CD4-positive, CD25-positive, alpha-beta regulatory T cell (primary cell): ENCODE measurements around the gene FRMD5. TPM values are rescaled to one million over a fixed set of nuclear protein-coding genes. Genes with fewer than 3 reads are reported as not detected.
A peak's percentile ranks its signal among the peaks of the same experiment; 100 is the strongest.

Experiments used
- ATAC-seq, 2 donors: fragments of 150-1000 bp; cut with Tn5 transposase; one replicate each; pipeline ENCODE4 v1.10.0; 2021; ENCODE audit warnings: low read depth in 2 of 2, moderate number of reproducible peaks in 2 of 2, moderate library complexity in 1 of 2
- DNase-seq, 3 donors: peaks; one replicate each; pipeline versions ENCODE4 v3.0.0 to v3.0.0-alpha.2; 2012 to 2022; ENCODE audit warnings: mixed read lengths in 1 of 3
- H3K27ac ChIP-seq: one replicate; pipeline ENCODE4 v1.7.0; 2013; ENCODE audit warnings: mild to moderate bottlenecking, low read length; ENCODE audit not compliant: insufficient read depth, poor library complexity, severe bottlenecking
- H3K27me3 ChIP-seq: one replicate; pipeline ENCODE4 v1.7.0; 2013; ENCODE audit warnings: low read length; ENCODE audit not compliant: control insufficient read depth, insufficient read depth
- H3K36me3 ChIP-seq: one replicate; pipeline ENCODE4 v1.7.0; 2013; ENCODE audit warnings: mild to moderate bottlenecking, low read length, moderate library complexity; ENCODE audit not compliant: control insufficient read depth, insufficient read depth
- H3K4me1 ChIP-seq: 2 replicates; pipeline ENCODE4 v1.7.0; 2013; ENCODE audit warnings: mild to moderate bottlenecking, low read length; ENCODE audit not compliant: insufficient read depth, control insufficient read depth, poor library complexity, severe bottlenecking
- H3K4me3 ChIP-seq: one replicate; pipeline ENCODE4 v1.7.0; 2013; ENCODE audit warnings: low read depth, mild to moderate bottlenecking, low read length, moderate library complexity
- H3K9me3 ChIP-seq, 2 experiments: 1 replicate in 1 of 2; 2 replicates in 1 of 2; pipeline ENCODE4 v1.7.0; 2013; ENCODE audit warnings: low read length in 2 of 2, mild to moderate bottlenecking in 1 of 2, moderate library complexity in 1 of 2; ENCODE audit not compliant: control insufficient read depth in 2 of 2
- H3K27ac Mint-ChIP-seq, 3 donors: one replicate each; pipeline ENCODE4 v1.8.0; 2020 to 2022; ENCODE audit warnings: mild to moderate bottlenecking in 3 of 3, mixed read lengths in 3 of 3, moderate library complexity in 2 of 3
- H3K27me3 Mint-ChIP-seq: one replicate; pipeline ENCODE4 v1.8.0; 2022; ENCODE audit warnings: mild to moderate bottlenecking, mixed read lengths
- H3K36me3 Mint-ChIP-seq: one replicate; pipeline ENCODE4 v1.8.0; 2020; ENCODE audit warnings: mixed read lengths
- H3K4me1 Mint-ChIP-seq, 4 donors: one replicate each; pipeline ENCODE4 v1.8.0; 2020 to 2022; ENCODE audit warnings: mixed read lengths in 4 of 4, mild to moderate bottlenecking in 1 of 4
- H3K4me3 Mint-ChIP-seq, 4 donors: one replicate each; pipeline ENCODE4 v1.8.0; 2020 to 2022; ENCODE audit warnings: mild to moderate bottlenecking in 4 of 4, mixed read lengths in 4 of 4, moderate library complexity in 3 of 4
- H3K9me3 Mint-ChIP-seq, 7 donors: one replicate each; pipeline ENCODE4 v1.8.0; 2020 to 2022; ENCODE audit warnings: mixed read lengths in 7 of 7, mild to moderate bottlenecking in 3 of 7, moderate library complexity in 2 of 7
- polyA plus RNA-seq, 4 donors: library from polyadenylated mRNA; unstranded; fragments of 300-500 nt; fragmentation: Illumina TruSeq; gene quantifications; one replicate each; pipeline ENCODE4 v1.2.3, GENCODE V29; 2021
- total RNA-seq: library from RNA; stranded (reverse); gene quantifications from one replicate; pipeline ENCODE4 v1.2.3, GENCODE V29; 2022

The FRMD5 gene
- total and polyA plus RNA-seq, 5 donors from 2014 or later: 0.24 to 1.1 (median 0.35) TPM; not detected in 1

DNA sequence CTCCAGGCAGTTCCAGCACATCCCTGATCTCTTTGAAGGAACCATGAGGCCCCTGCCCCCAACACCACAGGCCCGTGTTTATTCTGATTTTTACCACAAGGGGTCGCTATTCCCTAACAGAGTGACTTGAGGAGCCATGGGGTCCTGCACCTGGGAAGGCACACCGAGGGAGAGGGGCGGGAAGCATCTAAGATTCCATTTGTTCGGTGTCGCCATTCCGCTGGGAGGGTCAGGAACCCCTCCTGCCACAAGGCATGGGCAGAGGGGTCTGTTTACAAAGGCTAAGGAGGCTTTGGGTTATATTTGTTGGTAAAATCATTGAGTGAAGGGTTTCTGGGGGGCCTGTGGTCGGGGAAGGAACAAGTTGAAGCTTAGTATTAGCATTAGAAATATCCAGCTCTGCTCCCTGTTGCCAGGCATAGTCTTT is 291.2 kb downstream of the FRMD5 start:
- ATAC-seq: no peak
- H3K4me3 Mint-ChIP-seq: peak overlapping the region in 1 of 4 donors; percentile 5

DNA sequence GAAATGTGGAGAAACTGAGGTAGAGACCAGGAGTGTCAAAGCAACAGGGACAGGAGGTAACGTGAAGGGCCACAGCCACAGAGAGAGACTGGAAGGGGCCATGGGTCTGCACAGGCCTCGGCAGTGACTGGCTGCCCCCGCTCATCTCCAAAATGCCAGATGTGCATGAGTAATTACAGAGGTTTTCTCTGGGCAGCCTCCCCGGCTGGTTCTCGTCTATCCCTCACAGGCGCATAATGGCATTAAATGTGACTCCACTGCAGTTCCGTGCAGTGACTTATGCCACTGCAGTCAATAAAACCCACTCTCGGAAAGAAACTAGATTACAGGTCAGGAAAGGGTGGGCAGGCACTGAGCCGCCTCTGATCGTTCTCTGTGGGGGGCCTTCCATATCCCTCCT is 293.6 kb downstream of the FRMD5 start:
- Histone ChIP-seq H3K4me1 (peaks cover 4% of the 10 kb centered on the region), H3K36me3 (no peaks in the 10 kb centered on the region), H3K4me3 (no peak overlapping the region), H3K27me3 (no peaks in the 10 kb centered on the region), H3K9me3 (no peaks in the 10 kb centered on the region), H3K27ac (no peak overlapping the region)
- no peaks in the 10 kb centered on the region for H3K27me3 Mint-ChIP-seq
- H3K27ac Mint-ChIP-seq: peak overlapping the region in 1 of 3 donors; percentile 56
- ATAC-seq (no peak), DNase-seq (no peak)
- H3K4me3 Mint-ChIP-seq: no peak overlapping the region
- H3K36me3 Mint-ChIP-seq: no peaks in the 10 kb centered on the region
- peaks cover 0 to 6% (median 5%) of the 10 kb centered on the region in 4 donors for H3K4me1 Mint-ChIP-seq
- H3K9me3 Mint-ChIP-seq: no peaks in the 10 kb centered on the region

More for the DNA sequence above, 291.2 kb downstream of the FRMD5 start:
- H3K27me3 ChIP-seq: no peaks in the 10 kb centered on the region
- H3K9me3 Mint-ChIP-seq: no peaks in the 10 kb centered on the region
- no peaks in the 10 kb centered on the region for H3K9me3 ChIP-seq
- H3K27ac Mint-ChIP-seq: peak overlapping the region in 1 of 3 donors; percentile 7
- peak; percentile 23 to 56 (median 47) for DNase-seq
- H3K4me3 ChIP-seq: no peak overlapping the region
- H3K36me3 ChIP-seq: no peaks in the 10 kb centered on the region
- no peaks in the 10 kb centered on the region for H3K27me3 Mint-ChIP-seq
- peaks cover 4% of the 10 kb centered on the region for H3K4me1 ChIP-seq
- no peaks in the 10 kb centered on the region for H3K36me3 Mint-ChIP-seq
- H3K4me1 Mint-ChIP-seq: peaks cover 0 to 6% (median 4%) of the 10 kb centered on the region in 4 donors
- H3K27ac ChIP-seq: no peak overlapping the region

DNA sequence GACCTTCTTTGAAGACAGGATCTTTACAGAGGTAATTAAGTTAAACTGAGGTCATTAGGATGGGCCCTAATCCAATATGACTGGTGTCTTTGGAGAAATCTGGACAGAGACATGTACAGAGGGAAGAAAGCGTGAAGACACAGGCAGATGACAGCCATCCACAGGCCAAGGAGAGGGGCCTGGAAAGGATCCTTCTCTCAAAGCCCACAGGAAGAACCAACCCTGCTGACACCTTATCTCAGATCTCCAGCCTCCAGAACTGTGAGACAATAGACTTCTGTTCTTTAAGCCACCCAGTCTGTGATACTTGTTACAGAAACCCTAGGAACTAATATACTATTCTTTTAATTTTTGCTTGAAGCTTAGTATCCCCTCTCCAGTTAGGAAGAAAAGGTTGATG is 294.1 kb downstream of the FRMD5 start:
- Mint-ChIP-seq H3K36me3 (no peaks in the 10 kb centered on the region), H3K27ac (peak overlapping the region in 1 of 3 donors; percentile 20), H3K27me3 (no peaks in the 10 kb centered on the region), H3K9me3 (no peaks in the 10 kb centered on the region), H3K4me1 (peaks cover 0 to 6% (median 5%) of the 10 kb centered on the region in 4 donors), H3K4me3 (no peak overlapping the region)
- no peak overlapping the region for H3K27ac ChIP-seq
- H3K36me3 ChIP-seq: no peaks in the 10 kb centered on the region
- H3K9me3 ChIP-seq: no peaks in the 10 kb centered on the region
- H3K27me3 ChIP-seq: no peaks in the 10 kb centered on the region
- peaks cover 4% of the 10 kb centered on the region for H3K4me1 ChIP-seq
- ATAC-seq: no peak
- DNase-seq: no peak
- H3K4me3 ChIP-seq: no peak overlapping the region

DNA sequence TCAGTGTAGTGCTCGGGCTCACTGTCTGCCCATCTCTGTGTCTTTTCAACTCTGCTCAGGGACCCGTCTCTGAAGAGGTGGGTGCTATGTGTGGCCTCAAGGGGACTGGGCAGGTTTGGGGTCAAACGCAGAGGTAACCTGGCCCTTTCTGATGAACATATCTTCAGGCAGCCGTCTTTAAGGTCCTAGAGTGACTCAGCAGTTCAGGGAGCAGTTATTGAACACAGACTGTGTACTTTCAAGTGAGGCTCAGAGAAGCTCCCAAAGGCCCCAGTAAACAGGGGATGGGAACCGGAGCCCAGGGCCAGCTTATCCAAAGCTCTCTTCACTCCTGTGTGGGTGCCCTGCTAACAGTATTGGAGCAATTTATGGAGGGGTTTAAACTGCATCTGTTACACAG is 295.1 kb downstream of the FRMD5 start:
- H3K36me3 Mint-ChIP-seq: no peaks in the 10 kb centered on the region
- Histone ChIP-seq H3K36me3 (no peaks in the 10 kb centered on the region), H3K27ac (no peak overlapping the region), H3K9me3 (no peaks in the 10 kb centered on the region), H3K4me1 (peaks cover 4% of the 10 kb centered on the region), H3K27me3 (no peaks in the 10 kb centered on the region), H3K4me3 (no peak overlapping the region)
- no peak for ATAC-seq
- no peak for DNase-seq
- H3K4me1 Mint-ChIP-seq: peaks cover 0 to 6% (median 5%) of the 10 kb centered on the region in 4 donors
- H3K27ac Mint-ChIP-seq: peak overlapping the region in 1 of 3 donors; percentile 20
- H3K4me3 Mint-ChIP-seq: no peak overlapping the region
- no peaks in the 10 kb centered on the region for H3K9me3 Mint-ChIP-seq
- no peaks in the 10 kb centered on the region for H3K27me3 Mint-ChIP-seq

DNA sequence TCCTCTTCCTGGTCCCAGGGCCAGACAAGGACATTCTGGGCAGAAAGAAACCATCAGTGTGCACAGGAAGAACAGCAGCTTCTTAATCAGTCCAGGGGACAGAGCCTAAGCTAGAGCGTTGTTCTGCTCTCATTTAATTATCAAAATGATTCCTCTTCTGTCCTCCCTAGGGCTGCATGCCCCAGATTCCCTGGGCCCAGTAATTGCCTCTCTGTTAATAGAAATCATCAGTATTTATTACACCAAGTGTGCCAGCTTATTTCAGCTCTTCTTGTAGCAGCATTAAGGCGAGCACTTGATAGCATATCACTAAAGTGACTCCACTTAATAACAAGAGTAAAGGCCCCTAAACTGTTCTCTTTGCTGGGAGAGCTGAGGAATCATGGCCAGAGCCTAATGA is 296.2 kb downstream of the FRMD5 start:
- no peaks in the 10 kb centered on the region for H3K36me3 ChIP-seq
- Mint-ChIP-seq H3K4me1 (peaks cover 0 to 4% (median 2%) of the 10 kb centered on the region in 4 donors), H3K4me3 (no peak overlapping the region)

DNA sequence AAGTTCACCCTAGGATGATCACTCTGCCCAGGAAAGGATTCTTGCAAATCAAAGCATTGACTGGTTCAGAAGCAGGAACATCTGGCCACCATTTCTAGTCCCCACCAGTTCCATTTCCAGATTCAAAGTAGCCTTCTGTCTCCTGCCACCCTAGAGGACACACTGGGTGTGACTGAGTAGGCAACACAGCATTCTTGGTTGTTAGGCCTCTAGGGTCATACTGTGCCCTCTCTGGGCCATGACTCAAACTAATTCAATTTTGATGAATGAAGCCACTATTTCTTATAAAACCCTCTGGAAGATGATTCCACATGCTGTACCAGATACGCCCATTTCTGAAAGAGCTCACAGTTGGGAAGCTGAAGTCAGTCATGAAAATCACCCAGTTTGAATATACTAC is 298.5 kb downstream of the FRMD5 start:
- H3K27me3 Mint-ChIP-seq: no peaks in the 10 kb centered on the region
- no peak overlapping the region for H3K27ac ChIP-seq
- no peak for DNase-seq
- H3K9me3 ChIP-seq: no peaks in the 10 kb centered on the region
- no peak overlapping the region for H3K4me3 Mint-ChIP-seq
- H3K27ac Mint-ChIP-seq: peak overlapping the region in 1 of 3 donors; percentile 62
- no peaks in the 10 kb centered on the region for H3K27me3 ChIP-seq
- H3K36me3 Mint-ChIP-seq: no peaks in the 10 kb centered on the region
- H3K4me1 ChIP-seq: no peaks in the 10 kb centered on the region
- no peaks in the 10 kb centered on the region for H3K9me3 Mint-ChIP-seq
- no peaks in the 10 kb centered on the region for H3K36me3 ChIP-seq
- peaks cover 0 to 2% (median 0%) of the 10 kb centered on the region in 4 donors for H3K4me1 Mint-ChIP-seq
- no peak for ATAC-seq
- no peak overlapping the region for H3K4me3 ChIP-seq

More for the DNA sequence above, 296.2 kb downstream of the FRMD5 start:
- no peaks in the 10 kb centered on the region for H3K9me3 Mint-ChIP-seq
- no peak for ATAC-seq
- no peak overlapping the region for H3K4me3 ChIP-seq
- no peak overlapping the region for H3K27ac ChIP-seq
- H3K27ac Mint-ChIP-seq: no peak overlapping the region
- no peaks in the 10 kb centered on the region for H3K27me3 Mint-ChIP-seq
- no peaks in the 10 kb centered on the region for H3K36me3 Mint-ChIP-seq
- no peaks in the 10 kb centered on the region for H3K9me3 ChIP-seq
- no peaks in the 10 kb centered on the region for H3K27me3 ChIP-seq
- no peak for DNase-seq
- H3K4me1 ChIP-seq: peaks cover 2% of the 10 kb centered on the region

DNA sequence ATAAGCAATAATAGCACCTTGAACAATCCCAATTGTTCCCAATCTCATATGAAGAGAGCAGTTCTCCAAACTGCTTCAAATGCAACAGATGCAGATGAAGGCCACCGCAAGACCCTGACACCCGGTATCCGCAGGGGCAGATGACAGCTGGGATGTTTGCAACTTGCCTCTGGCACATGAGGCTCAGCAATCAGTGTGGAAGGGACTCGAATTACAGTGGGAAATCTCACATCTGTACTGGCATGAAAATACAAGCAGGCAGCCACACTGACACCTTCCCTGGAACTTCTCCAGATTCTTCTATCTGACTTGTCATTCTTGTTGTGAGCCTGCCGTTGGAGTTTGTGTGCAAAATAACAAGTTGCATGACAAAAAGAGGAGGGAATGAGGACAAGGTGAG is 299.5 kb downstream of the FRMD5 start:
- ATAC-seq: no peak
- H3K27ac Mint-ChIP-seq: no peak overlapping the region
- H3K36me3 ChIP-seq: no peaks in the 10 kb centered on the region
- no peaks in the 10 kb centered on the region for H3K27me3 ChIP-seq
- H3K27me3 Mint-ChIP-seq: no peaks in the 10 kb centered on the region
- no peak overlapping the region for H3K4me3 ChIP-seq
- no peaks in the 10 kb centered on the region for H3K36me3 Mint-ChIP-seq
- H3K9me3 ChIP-seq: no peaks in the 10 kb centered on the region
- no peak overlapping the region for H3K27ac ChIP-seq
- H3K4me1 Mint-ChIP-seq: peaks cover 0 to 2% (median 0%) of the 10 kb centered on the region in 4 donors
- H3K4me3 Mint-ChIP-seq: no peak overlapping the region
- H3K9me3 Mint-ChIP-seq: no peaks in the 10 kb centered on the region
- H3K4me1 ChIP-seq: no peaks in the 10 kb centered on the region
- no peak for DNase-seq

DNA sequence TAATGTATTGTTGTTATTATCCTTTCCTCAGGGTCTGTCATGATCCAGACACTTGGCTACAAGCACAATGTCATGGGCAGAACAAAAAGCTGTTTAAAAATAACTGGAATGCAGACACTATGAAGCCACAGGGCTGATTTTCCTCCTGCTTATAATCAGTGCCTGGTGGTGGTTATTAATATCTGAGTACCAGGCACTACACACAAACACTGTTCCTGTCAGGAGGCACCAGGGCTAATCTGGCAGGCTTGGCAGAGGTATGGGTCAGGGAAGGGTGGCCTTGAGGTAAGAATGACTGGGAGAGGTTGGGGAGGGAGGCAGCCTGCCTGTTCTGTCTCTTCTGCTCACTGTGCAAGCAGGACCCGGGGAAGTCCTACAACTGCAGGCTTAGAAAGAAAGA is 301.1 kb downstream of the FRMD5 start:
- H3K4me3 ChIP-seq: no peak overlapping the region
- H3K27me3 ChIP-seq: no peaks in the 10 kb centered on the region
- ATAC-seq: no peak
- Mint-ChIP-seq H3K27ac (peak overlapping the region in 2 of 3 donors; percentile 13 to 44), H3K27me3 (no peaks in the 10 kb centered on the region), H3K9me3 (no peaks in the 10 kb centered on the region), H3K36me3 (no peaks in the 10 kb centered on the region), H3K4me1 (peaks cover 0 to 4% (median 0%) of the 10 kb centered on the region in 4 donors), H3K4me3 (no peak overlapping the region)
- DNase-seq: no peak
- H3K27ac ChIP-seq: no peak overlapping the region
- H3K4me1 ChIP-seq: no peaks in the 10 kb centered on the region
- H3K36me3 ChIP-seq: no peaks in the 10 kb centered on the region
- no peaks in the 10 kb centered on the region for H3K9me3 ChIP-seq
